Neural crest cell (in vitro differentiated cells): ENCODE measurements around the gene WDR17. TPM values are rescaled to one million over a fixed set of nuclear protein-coding genes. Genes with fewer than 3 reads are reported as not detected.
A peak's percentile ranks its signal among the peaks of the same experiment; 100 is the strongest.

ENCODE experiments used
- DNase-seq: peaks from one replicate; pipeline ENCODE4 v3.0.0; 2021; ENCODE audit warnings: low read depth, mixed read lengths, low spot score
- H3K27ac Mint-ChIP-seq: one replicate; pipeline ENCODE4 v1.8.0; 2021; ENCODE audit warnings: mild to moderate bottlenecking, mixed read lengths; ENCODE audit not compliant: unreplicated experiment
- H3K27me3 Mint-ChIP-seq: 2 replicates; pipeline ENCODE4 v1.8.0; 2021; ENCODE audit warnings: low read depth, mild to moderate bottlenecking, mixed read lengths
- H3K36me3 Mint-ChIP-seq: 2 replicates; pipeline ENCODE4 v1.8.0; 2021; ENCODE audit warnings: low read depth, mild to moderate bottlenecking, mixed read lengths
- H3K4me1 Mint-ChIP-seq: 2 replicates; pipeline ENCODE4 v1.8.0; 2021; ENCODE audit warnings: mixed read lengths
- H3K4me3 Mint-ChIP-seq: one replicate; pipeline ENCODE4 v1.8.0; 2021; ENCODE audit warnings: mild to moderate bottlenecking, mixed read lengths
- H3K9me3 Mint-ChIP-seq: 2 replicates; pipeline ENCODE4 v1.8.0; 2021; ENCODE audit warnings: mixed read lengths
- CTCF ChIP-seq: fragments of 200-600 bp; sonication (generic); conservative IDR thresholded peaks from 2 replicates; pipeline ENCODE4 v1.5.0; 2021; ENCODE audit warnings: antibody characterized with exemption, mild to moderate bottlenecking
- total RNA-seq: library from RNA; stranded (reverse); gene quantifications from 2 replicates; pipeline ENCODE4 v1.2.1, GENCODE V29; 2021

Gene WDR17
- total RNA-seq, 1 donor from 2014 or later = 8.7 TPM

GRCh38 chr4:176053785-176054184, 11.9 kb upstream of the WDR17 start:
- Mint-ChIP-seq H3K4me3 (no peak overlapping the region), H3K36me3 (no peaks in the 10 kb centered on the region), H3K4me1 (no peaks in the 10 kb centered on the region), H3K27ac (no peak overlapping the region), H3K9me3 (no peaks in the 10 kb centered on the region), H3K27me3 (no peaks in the 10 kb centered on the region)
- no peak for DNase-seq
- TF ChIP-seq CTCF = no peak

GRCh38 chr4:176054942-176055341, 10.7 kb upstream of the WDR17 start:
- H3K27me3 Mint-ChIP-seq = no peaks in the 10 kb centered on the region
- no peak for TF ChIP-seq CTCF
- H3K36me3 Mint-ChIP-seq = no peaks in the 10 kb centered on the region
- no peak overlapping the region for H3K4me3 Mint-ChIP-seq
- DNase-seq = no peak
- H3K9me3 Mint-ChIP-seq = no peaks in the 10 kb centered on the region
- no peak overlapping the region for H3K27ac Mint-ChIP-seq
- no peaks in the 10 kb centered on the region for H3K4me1 Mint-ChIP-seq

DNA sequence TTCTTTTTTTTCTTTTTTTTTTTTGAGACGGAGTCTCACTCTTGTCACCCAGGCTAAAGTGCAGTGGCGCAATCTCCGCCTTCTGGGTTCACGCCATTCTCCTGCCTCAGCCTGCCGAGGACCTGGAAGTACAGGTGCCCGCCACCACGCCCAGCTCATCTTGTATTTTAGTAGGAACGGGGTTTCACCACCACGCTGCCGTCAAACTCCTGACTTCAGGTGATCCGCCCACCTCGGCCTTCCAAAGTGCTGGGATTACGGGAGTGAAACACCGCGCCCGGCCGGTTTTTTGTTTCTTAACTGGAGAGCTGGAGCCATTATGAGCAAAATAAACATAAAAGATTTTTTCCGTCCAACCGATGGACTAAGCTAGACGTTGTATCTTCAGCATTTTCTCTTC, 1.9 kb upstream of the WDR17 start:
- Mint-ChIP-seq H3K9me3 (no peaks in the 10 kb centered on the region), H3K4me3 (no peak overlapping the region), H3K36me3 (no peaks in the 10 kb centered on the region), H3K4me1 (peaks cover 21% of the 10 kb centered on the region), H3K27ac (no peak overlapping the region), H3K27me3 (no peaks in the 10 kb centered on the region)
- no peak for DNase-seq
- no peak for TF ChIP-seq CTCF

DNA sequence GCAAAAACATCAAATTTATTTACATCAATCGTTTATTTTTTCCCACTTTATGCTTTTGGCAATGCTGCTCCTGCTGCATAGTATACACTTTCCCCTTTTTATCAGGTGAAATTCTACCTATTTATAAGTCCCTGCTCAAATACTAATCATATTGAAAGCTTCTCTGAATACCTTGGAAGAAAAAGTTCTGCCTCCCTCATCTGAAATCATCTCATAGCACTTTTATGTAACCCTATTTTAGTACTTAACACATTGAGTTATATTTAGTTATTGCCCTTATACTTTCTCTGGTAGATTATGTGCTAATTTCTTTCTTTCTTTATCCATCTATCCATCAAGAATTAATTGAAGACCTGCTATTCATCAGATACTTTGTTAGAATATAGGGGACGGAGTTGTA, 1.1 kb upstream of the WDR17 start:
- DNase-seq = no peak
- Mint-ChIP-seq H3K9me3 (no peaks in the 10 kb centered on the region), H3K27me3 (no peaks in the 10 kb centered on the region), H3K4me1 (peaks cover 21% of the 10 kb centered on the region), H3K27ac (no peak overlapping the region), H3K4me3 (peak overlapping the region; percentile 87), H3K36me3 (no peaks in the 10 kb centered on the region)
- no peak for TF ChIP-seq CTCF

DNA sequence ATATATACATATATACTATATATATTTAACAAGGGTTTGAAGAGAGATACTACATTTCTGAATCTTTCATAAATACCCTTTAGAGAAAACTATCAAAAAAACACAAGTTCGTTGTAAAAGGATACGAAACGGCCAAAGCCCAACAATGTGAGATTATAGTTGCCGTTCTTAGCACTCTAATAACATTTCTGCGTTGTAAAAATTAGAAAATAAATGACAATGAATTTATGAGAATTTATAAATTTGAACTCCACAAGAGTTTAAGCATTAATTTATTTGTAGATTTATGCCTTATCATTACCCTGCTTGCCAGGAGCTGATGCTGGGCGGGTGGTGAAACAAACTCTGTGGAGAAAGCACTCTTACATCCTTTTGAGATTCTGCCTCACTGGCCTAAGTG, 1.1 kb downstream of the WDR17 start:
- Mint-ChIP-seq H3K4me1 (peaks cover 21% of the 10 kb centered on the region), H3K9me3 (no peaks in the 10 kb centered on the region), H3K27me3 (no peaks in the 10 kb centered on the region), H3K36me3 (no peaks in the 10 kb centered on the region), H3K27ac (no peak overlapping the region), H3K4me3 (peak overlapping the region; percentile 58)
- no peak for TF ChIP-seq CTCF
- DNase-seq = no peak

GRCh38 chr4:176077561-176077960, 11.9 kb downstream of the WDR17 start:
- no peak for DNase-seq
- Mint-ChIP-seq H3K27ac (no peak overlapping the region), H3K4me3 (no peak overlapping the region), H3K27me3 (no peaks in the 10 kb centered on the region), H3K4me1 (no peaks in the 10 kb centered on the region), H3K36me3 (no peaks in the 10 kb centered on the region), H3K9me3 (no peaks in the 10 kb centered on the region)
- TF ChIP-seq CTCF = no peak
